GDM1 (cell line): Measurements from ENCODE around the gene ARHGEF2.

Source experiments
- DNase-seq: peaks from one replicate; lab custom pipeline; 2025; lab: John Stamatoyannopoulos, UW

Gene ARHGEF2

DNA sequence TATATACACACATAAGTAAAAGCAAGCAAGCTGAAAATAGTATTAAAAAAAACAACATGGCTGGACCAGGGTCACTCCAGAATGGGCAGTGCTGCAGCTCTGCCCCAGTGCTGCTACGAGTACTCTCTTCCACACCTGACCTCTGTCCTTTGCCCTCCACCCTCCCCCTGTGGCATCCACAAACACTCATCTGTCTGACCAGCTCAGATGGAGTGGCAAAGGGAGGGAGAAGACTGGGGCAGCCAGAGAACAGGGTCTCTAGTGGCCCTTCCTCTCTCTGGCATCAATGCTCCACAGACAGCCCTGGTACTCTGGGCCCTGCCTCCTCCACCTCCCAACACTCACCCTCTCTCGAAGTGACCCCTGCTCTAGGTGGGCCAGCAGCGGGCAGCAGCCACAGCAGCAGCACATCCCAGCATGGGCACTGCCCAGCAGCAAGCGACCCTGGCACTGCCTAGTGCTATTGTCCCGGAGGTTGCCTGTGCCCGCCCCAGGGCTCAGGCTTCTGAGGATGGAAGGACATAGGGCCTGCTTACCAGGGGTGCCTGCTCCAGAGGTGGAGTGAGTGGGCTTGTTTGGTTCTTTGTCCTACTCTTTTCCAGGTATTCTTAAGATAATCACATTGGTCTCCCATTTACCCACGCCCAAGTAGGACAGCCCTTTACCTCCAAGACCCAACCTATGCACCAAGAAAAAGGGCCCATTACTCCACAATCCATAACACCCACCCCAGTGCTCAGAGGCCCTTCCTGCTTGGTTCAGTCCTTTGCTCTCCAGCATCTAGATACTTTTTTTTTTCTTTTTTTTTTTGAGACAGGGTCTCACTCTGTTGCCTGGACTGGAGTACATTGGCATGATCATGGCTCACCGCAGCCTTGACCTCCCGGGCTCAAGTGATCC, 6.2 kb downstream of the ARHGEF2 start:
- DNase-seq, result no peak

DNA sequence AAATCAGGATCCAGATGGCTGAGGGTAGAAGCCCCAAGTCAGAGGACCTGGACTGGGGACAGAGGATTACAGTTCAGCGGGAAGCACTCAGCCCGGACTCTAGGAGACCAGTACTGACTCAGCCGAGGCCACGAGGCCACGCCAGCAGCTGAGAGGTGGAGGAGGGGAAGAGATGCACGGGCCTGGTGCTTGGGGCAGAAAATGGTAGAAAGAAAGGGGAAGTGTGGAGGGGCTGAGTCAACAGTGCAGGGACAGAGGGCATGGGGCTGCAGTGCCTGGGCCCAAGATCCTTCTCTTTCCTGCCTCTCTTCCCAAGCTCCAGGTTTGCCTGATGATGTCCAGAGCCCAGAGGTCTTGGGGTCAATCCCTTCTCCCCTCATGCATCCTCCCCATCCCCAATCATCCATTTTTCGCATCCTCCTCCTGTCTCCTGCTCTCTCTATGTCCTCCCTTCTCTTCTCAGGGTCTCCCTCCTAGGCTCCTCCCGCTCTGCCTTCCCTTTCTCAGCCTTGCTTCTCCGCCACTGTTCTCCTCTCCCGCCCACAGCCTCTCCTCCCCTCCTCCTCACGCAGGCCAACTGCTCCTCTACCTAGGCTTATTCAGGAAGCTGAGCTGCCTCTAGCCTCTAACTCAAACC, 7.7 kb downstream of the ARHGEF2 start:
- peak; percentile 88 for DNase-seq

DNA sequence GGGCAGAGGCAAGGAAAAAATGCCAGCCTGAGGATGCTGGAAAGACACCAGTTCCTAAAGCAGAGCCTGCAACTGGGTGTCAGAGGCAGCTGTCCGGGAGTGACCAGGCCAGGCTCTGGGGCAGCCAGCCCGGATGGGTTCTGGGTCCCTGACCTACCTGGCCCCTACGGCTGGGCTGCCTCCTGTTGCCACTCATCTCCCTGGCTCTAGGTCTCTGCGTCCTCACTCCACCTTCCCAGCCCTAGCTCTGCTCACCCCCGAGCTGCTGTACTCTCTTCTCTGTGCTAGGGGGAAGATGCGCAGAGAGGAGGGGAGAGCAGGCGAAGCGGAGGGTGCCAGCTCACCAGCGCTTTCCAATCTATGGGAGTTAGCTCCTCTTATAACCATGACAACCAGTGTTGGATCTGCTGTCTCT, 9.0 kb downstream of the ARHGEF2 start:
- DNase-seq, result no peak

DNA sequence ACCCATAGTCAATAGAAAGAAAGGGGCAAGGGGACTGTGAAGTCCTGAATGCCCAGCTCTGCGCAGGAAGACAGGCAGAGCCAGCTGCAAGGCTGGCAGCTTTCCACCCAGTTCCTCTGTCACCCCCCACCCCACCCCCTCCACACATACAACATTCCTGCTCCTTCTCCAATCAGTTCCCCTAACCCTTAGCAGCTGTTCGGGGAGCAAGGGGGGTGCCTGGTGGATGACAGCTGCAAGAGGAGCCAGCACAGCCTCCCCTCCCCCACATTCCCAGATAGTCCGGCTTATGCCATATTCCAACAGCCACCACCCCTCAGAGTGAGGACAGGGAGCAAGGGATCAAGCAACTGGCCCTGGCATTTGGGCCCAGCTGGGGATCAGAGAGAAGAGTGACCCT, 9.7 kb downstream of the ARHGEF2 start:
- no peak for DNase-seq

DNA sequence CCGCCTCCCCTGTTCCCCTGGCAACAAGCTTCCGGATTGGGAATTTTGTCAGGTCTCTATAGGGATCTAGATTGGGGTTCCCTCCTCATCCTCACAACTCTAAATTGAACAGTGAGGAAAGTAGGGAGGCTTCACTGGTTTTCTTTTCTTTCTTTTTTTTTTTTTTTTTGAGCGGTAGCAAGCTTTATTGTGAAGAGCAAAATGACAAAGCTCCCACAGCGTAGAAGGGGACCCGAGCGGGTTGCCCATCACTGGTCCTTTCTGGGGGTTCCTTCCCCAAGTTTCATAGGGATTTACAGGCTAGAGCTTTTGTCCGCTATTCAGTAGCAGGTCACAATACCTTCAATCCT, 10.3 kb downstream of the ARHGEF2 start:
- no peak for DNase-seq

DNA sequence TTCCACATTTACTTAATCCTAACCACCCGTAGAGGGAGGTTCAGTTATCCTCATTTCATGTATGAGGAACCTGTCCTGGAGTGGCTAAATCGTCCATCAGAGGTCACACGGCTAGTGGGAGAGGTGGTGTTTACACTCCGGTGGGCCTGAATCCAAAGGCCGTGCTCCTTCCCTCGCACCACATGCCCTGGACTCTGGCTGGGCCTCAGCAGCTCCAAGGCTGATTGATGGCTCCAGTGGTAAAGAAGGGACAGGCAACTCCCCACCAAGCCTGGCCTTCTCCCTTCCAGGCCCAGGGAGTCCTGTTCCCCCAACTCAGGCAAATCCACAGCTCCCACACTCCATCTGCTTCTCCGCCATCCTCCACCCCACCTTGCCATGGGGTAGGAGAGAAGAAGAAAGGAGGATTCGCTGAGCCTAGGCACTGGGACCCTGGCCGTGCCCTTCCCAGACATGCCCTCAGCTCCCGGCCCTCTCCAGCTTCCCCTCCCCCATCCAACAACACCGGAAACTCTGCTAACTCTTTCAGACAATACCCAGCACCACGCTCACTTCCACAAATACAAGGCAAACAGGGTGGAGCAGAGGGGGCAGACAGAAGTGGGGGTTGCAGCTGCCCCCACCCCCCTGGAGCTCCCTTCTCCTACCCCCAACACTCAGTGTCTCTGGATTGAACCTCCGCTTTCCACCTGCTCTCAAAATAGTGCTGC, 10.9 kb downstream of the ARHGEF2 start:
- no peak for DNase-seq

DNA sequence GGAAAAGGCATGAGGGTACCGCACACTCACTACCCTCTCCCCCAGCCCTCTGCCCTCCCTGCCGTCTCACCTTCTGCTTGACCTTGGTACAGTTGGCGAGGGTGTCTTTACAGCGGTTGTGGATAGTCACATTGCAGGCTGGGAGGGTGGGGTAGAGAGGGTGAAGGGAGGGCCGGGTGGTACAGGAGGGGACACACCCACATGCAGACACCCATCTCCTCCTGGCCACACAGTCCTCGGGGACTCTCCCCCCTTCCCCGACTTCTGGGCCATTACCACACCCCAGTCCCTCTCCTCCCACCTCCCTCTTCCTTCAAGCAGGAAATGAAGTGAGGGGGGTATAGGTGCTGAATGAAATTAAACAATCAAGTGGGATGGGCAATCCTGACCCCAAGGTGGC, 11.6 kb downstream of the ARHGEF2 start:
- no peak for DNase-seq

DNA sequence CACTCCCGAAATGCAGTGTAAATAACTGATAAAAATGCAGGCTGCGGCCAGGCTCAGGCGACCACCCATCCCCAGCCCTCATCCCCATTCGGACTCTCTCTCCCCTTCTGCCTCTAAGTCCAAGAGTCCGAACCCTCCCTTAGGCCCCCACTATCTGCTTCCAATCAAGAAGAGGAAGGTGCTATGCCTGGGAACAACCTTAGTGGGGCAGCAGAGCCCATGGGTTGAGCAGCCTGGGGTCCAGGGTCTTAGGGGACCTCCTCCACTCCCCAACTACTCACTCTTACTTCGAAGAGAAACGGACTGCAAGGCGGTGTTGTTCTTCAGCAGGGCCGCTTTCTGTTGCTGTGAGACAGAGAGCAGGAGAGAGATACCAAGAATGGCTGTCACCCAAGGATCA, 12.2 kb downstream of the ARHGEF2 start:
- DNase-seq, result no peak

DNA sequence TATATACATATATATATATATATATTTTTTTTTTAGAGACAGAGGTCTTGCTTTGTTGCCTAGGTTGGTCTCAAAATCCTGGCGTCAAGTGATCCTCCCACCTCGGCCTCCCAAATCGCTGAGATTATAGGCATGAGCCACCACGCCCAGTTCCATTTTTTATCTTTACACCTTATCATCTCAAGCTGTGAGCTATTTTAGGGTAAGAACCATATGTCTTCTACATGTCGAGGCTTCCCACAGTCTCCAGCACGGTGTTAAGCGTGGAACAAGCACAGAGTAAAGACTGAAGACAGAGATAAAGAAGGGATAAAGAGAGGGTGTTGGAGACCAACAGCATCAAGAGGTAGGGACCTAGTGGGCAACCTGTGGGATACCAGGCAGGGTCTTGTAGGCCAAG, 14.2 kb downstream of the ARHGEF2 start:
- DNase-seq, result no peak

DNA sequence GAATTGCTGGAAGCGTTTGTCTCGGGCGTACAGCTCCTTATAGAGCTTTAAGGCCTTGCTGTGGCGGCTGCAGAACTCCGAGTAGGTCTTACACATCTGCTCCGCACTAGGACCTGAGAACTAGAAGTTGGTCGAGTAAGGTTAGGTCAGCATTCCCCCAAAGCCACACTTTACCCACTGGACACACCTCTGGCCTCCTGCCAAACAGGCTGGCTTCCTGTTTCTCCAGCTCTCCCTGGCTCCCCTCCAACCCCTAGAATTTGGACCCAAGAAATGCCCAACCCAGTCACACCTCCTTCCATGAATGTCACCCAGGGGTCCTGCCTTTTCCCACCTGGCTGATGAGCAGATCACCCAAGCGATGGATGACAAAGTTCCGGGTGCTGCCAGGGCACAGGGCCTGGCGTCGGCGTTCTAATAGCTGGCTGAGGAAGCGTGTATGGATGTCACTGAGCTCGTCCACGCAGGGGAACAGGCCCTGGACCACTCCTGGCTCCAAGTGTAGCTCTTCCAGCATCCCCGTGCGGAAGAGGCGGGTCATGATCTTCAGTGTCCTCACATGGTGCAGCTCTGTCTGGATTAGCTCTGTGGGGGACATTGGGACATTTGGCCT, 15.6 kb downstream of the ARHGEF2 start:
- no peak for DNase-seq

DNA sequence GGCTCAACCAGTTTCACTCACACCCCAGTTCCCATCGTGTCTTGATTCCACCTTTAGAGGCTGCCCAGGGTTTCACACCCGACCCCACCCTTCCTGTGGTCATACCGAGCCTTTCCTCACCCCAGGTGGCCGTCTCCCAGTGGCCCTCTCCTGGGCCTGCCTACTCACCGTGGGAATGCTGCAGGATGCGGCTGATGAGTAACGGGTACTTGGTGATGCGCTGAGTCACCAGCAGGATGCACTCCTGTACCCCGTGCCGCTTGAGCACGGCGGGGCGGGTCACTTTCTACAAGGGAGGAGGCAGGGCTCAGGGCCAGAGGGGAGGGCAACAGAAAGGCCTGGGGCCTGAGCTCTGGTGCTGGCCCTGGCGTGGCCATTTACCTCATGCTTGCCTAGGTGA, 16.4 kb downstream of the ARHGEF2 start:
- no peak for DNase-seq

DNA sequence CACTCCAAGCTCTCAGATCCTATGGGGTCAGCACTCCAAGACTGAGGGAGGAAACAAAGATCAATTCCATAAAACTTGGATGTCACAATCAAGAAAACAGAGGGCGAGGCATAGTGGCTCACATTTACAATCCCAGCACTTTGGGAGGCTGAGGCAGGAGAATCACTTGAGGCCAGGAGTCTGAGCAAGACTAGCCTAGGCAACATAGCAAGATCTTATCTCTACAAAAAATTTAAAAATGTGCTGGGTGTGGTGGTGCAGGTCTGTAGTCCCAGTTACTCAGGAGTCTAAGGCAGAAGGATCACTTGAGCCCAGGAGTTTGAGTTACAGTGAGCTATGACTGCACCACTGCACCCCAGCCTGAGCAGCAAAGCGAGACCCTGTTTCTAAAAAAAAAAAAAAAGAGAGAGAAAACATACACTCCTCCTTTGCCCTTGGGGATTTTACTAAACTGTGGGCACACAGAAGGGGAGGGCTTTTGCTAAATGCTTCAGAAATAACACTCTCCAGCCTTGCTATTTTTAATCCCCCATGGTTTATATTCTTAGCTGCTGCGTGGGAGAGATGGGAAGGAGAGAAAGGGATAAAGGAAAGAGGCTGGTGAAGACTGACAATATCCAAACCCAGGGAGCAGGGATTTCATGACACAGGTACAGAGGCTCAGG, 18.1 kb downstream of the ARHGEF2 start:
- no peak for DNase-seq

DNA sequence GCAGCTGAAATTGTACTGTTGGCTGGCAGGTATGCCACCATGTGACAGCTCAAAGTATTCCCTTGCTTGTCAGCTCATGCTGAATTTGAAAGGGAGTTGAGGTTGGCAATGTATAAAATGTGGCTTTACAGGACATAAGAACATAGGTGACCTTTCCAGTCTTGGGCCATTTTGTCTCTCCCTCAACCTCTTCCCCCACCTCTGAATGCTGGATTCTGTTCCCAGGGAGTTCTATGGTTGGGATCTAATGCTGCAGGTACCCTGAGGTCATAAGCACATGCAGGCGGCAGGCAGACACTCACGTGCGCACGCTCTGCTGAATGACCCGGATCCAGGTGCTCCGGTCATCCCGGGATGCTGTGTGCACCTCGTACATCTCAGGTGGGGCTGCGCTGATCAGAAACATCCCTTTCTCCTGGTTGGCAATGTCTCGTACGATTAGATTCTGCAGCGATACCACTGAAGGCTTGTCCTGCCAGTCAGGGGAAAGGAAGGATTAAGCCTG, 20.9 kb downstream of the ARHGEF2 start:
- DNase-seq, result no peak

DNA sequence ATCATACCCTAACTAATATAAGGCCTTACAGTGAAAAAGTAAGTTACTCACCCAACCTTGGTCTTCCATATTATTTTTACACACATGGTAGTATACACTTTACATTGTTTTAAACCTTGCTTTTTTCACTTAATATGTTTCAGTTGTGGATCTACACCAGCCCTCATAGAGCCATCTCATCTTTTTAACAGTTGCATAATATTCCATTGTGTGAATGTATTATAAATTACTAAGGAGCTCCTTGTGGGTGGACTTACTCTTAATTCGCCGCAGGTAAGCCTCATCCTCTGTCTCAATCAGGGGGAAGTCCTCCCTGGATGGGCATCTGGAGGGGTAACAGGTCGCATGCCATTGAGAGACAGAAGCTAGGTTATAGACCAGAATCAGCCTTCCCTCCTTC, 23.7 kb downstream of the ARHGEF2 start:
- no peak for DNase-seq

DNA sequence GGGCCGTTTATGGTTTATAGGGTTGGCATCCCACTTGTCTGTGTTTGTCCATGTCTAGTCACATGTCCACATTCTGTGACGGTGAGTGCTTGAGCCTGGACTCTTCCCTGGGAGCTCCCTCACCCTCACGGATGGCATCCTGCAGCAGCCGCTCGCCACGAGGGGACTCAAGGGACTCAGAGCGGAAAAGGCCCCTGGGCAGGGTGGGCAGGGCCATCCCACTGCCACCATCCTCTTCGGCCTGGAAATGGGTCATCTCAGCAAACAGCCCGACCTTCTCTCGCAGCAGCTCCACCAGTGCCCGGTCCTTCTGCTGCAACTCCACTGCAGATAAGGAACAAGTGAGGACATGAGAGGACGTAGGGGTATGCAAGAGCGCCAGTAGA, 25.8 kb downstream of the ARHGEF2 start:
- no peak for DNase-seq

DNA sequence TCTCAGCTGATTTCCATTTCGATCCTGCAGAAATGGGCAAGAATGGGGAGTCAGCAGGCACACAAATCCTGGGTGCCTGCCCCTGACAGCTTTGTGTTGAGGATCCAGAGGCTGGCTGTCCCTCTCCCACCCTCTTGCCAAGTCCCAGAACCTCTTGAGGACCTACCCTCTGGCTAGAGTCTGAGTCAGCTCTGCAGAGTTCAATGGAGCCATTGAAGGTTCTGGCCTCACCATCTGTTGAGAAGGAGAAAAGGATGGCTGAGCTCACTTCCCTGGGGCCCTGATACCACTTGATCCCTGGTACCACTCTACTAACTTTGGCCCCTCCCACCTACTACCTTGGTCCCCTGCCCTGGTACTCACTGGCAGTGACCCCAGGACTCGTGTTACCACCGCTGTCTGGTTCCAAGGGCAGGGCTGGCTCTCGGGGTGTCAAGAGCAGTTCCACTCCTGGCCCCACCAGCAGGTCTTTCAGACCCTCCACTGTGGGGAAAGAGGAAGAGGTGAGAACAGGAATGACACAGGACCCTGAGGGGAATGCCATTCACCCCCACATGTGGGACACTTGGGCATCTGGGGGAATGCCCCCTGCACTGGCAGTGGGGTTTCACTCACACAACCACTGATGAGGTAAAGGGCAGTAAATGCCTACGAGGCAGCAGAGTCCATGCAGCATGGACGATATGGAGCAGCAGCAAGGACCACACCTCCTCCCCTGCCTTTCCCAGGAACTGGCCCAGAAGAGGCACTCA, 26.4 kb downstream of the ARHGEF2 start:
- DNase-seq, result no peak

DNA sequence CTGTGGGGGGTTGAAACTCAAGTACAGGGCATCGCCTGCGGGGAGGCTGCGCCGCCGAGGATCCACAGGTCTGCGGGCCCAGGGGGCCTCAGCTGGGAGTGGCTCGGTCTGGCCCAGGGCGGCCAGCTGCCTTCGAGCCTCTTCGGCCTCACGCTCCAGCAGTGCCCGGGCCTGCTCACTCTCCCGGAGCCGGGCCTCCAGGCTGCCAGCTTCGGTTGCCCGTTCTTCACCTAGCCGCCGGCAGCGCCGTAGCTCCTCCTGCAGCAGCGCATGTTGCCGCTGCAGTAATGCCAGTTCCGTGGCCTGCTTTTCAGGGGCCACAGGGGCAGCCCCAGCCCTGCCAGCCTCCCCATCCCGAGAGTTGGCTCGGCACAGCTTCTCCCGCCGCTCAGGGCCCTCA, 27.5 kb downstream of the ARHGEF2 start:
- no peak for DNase-seq

DNA sequence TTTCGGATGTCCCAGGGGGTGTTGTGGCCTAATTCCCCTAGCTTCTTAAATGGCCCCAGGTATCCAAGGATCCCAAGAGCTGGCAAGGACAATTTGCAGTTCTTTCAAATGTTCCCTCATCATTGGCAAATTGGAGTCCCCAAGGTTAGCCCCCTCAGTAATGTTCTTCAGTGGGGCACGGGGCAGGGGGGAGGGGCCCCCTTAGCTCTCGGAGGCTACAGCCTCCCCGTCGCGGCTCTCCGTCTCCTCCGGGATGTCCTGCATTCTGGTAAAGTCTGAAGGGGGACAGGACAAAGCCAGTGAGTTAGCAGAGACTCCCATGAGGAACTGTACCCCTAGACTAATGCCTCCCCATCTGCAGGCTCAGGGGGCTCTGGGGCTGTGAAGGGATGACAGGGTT, 30.6 kb downstream of the ARHGEF2 start:
- no peak for DNase-seq

DNA sequence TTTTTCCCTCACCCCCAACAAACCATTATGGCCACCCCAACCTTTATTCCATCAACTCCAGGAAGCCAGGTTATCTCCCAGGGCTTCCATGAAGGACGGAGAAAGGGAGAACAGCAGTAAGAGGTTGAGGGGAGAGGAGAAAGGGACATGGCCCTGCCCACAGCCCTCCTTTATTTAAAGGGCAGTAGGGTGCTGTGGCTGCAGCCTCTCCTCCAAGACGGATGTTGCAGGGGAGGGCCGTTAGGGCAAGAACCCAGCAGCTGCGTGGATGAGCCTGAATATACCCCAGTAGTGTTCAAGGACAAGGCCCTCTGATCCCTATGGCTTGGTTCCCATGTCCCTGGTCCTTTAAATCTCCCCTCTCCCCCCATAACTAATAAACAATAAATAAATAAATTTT, 31.1 kb downstream of the ARHGEF2 start:
- DNase-seq, result no peak

DNA sequence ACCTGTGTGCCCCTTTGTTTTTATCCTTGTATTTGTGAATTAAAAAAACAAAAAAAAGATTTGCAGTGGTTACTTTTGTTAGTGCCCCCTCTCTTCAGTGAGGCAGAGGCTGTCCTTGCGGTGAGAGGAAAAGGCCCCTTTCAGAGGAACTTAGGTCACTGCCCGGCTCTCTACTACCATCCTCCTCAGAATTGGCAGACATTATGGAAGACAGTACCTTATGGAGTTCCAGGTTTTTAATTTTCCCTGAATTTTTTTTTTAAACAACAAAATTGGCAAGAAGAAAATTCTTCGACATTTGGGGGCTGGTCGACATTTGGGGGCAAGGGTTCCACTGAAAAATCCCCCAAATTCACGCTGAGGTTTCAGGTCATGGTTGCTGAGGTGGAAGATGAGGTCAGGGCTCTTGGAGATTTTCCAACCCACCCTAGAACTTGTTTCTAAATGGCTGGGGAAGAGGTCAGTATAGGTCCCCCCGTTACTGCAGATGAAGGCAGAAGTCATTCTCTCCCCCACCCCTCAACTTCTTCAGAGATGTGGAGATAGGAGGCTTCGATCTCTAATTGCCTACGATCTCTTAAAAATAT, 31.6 kb downstream of the ARHGEF2 start:
- DNase-seq, result no peak

DNA sequence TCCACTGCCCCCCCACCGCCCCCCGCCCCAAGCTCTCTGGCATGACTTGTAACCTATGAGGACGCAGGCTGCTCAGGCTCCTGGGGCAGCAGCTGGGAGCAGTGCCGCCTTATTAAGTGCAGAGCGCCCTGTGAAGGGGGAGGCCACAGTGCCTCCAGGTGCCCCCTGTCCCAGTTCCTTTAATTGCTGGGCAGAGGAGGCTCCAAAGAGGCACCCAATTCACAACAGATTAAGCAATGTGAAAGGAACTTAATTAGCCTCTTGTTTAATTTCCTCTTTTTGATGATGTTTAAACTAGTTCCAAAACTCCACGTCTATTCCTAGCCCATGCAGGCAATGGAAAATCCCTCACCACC, 33.9 kb downstream of the ARHGEF2 start:
- no peak for DNase-seq
